ENCODE results near the gene DDX49.

The DDX49 gene

GRCh38 chr19:18972301-18972811 is 52.8 kb downstream of the DDX49 start:
- no peak for DNase-seq (ENCODE audit: low read depth, low spot score)
- H3K4me3 ChIP-seq (ENCODE audit: low read depth, low read length), result no peak overlapping the region
- ChIA-PET CTCF (interaction anchor here (1.0 to 2.1 kb wide), 5 partner anchors 10 to 125 kb away, joined by 3 to 11 read pairs (median 4); no protein-coding TSS in a partner anchor), POLR2A (no interaction called here)
- no peak for TF ChIP-seq CTCF (IDR thresholded peaks at IDR 0.05; ENCODE audit: insufficient read depth, low read length, missing control alignments)

- CTCF ChIA-PET, result interaction anchor here (1.0 to 2.1 kb wide), 5 partner anchors 10 to 126 kb away, joined by 3 to 11 read pairs (median 4); no protein-coding TSS in a partner anchor
These were observed 53.3 kb downstream of the DDX49 start for GRCh38 chr19:18972851-18973250.

GRCh38 chr19:18975011-18975410 is 55.5 kb downstream of the DDX49 start:
- no peak for TF ChIP-seq CTCF (IDR thresholded peaks at IDR 0.05; ENCODE audit: insufficient read depth, low read length, missing control alignments)
- no peak for DNase-seq (ENCODE audit: low read depth, low spot score)
- ChIA-PET CTCF (interaction anchor here (1.2 kb wide), 1 partner anchor 12 kb away, joined by 3 read pairs; no protein-coding TSS in a partner anchor), POLR2A (no interaction called here)
- H3K4me3 ChIP-seq (ENCODE audit: low read depth, low read length), result no peak overlapping the region

More at GRCh38 chr19:18972851-18973250, 53.3 kb downstream of the DDX49 start:
- no peak overlapping the region for H3K4me3 ChIP-seq (ENCODE audit: low read depth, low read length)
- TF ChIP-seq CTCF (IDR thresholded peaks at IDR 0.05; ENCODE audit: insufficient read depth, low read length, missing control alignments), result no peak
- POLR2A ChIA-PET, result no interaction called here
- no peak for DNase-seq (ENCODE audit: low read depth, low spot score)

- TF ChIP-seq CTCF (IDR thresholded peaks at IDR 0.05; ENCODE audit: insufficient read depth, low read length, missing control alignments), result no peak
- POLR2A ChIA-PET, result no interaction called here
- no peak overlapping the region for H3K4me3 ChIP-seq (ENCODE audit: low read depth, low read length)
- CTCF ChIA-PET, result no interaction called here
- no peak for DNase-seq (ENCODE audit: low read depth, low spot score)
These were observed 56.4 kb downstream of the DDX49 start for GRCh38 chr19:18975869-18976268.
